Spleen (tissue), 7 donors: Measurements from ENCODE around the gene C11orf91.

Source experiments
- POLR2A ChIP-seq, 3 donors: fragments of 450-650 bp; IDR thresholded peaks; one replicate each; pipeline ENCODE4 v1.5.1; 2017; ENCODE audit warnings: antibody characterized with exemption in 3 of 3, mild to moderate bottlenecking in 1 of 3
- POLR2AphosphoS5 ChIP-seq, 3 donors: sonication (generic); formaldehyde crosslinking; IDR thresholded peaks; one replicate each; pipeline ENCODE4 v1.5.1; 2017; ENCODE audit warnings: antibody characterized with exemption in 3 of 3
- TF ChIP-seq, protein P1 (sequence below), 11 experiments: fragments of 200-600 bp in 7 of 11; fragments of 450-650 bp in 4 of 11; sonication (generic) in 4 of 11; IDR thresholded peaks in 8 of 11; conservative IDR thresholded peaks in 3 of 11; 1 replicate in 7 of 11; 2 replicates in 4 of 11; pipeline versions ENCODE4 v1.4.0 to v1.8.0; 2016 to 2021; ENCODE audit warnings: antibody characterized with exemption in 11 of 11, inconsistent platforms in 4 of 11, mild to moderate bottlenecking in 1 of 11
- donor health status: DM: no; HTN: no; CAD: no; lungs with moderate emphysema.
- donor health status: DM: no; HTN: no; CAD: no.
- donor health status: DM: no; HTN: no; CAD: no.

DNA sequence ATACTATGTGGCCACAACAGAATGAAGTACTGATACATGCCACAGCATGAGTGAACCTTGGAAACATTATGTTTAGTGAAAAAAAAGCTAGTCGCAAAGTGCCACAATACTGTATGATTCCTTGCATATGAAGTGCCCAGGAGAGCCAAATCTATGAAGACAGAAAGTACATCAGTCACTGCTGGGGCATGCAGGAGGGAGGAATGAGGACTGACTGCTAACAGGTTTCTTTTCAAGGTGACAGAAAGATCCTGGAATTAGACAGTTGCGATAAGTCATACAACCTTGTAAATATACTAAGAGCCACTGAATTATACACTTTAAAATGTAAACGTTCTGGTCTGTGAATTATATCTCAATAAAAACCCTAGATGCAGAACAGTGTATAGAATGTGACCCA is 11.8 kb upstream of the C11orf91 start:
- TF ChIP-seq POLR2A (IDR thresholded peaks at IDR 0.05) = no peak
- TF ChIP-seq, protein P1, sequence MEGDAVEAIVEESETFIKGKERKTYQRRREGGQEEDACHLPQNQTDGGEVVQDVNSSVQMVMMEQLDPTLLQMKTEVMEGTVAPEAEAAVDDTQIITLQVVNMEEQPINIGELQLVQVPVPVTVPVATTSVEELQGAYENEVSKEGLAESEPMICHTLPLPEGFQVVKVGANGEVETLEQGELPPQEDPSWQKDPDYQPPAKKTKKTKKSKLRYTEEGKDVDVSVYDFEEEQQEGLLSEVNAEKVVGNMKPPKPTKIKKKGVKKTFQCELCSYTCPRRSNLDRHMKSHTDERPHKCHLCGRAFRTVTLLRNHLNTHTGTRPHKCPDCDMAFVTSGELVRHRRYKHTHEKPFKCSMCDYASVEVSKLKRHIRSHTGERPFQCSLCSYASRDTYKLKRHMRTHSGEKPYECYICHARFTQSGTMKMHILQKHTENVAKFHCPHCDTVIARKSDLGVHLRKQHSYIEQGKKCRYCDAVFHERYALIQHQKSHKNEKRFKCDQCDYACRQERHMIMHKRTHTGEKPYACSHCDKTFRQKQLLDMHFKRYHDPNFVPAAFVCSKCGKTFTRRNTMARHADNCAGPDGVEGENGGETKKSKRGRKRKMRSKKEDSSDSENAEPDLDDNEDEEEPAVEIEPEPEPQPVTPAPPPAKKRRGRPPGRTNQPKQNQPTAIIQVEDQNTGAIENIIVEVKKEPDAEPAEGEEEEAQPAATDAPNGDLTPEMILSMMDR (IDR thresholded peaks at IDR 0.05 in 8 of 11, conservative IDR thresholded peaks at IDR 0.05 in 3 of 11) = no peak
- TF ChIP-seq POLR2AphosphoS5 (IDR thresholded peaks at IDR 0.05) = no peak
